IPS-18c (cell line): Measurements from ENCODE around the gene EPB41L1.

Experiments
- H3K4me3 ChIP-seq: 2 replicates; pipeline ENCODE4 v1.7.0; 2013; ENCODE audit warnings: low read depth, mild to moderate bottlenecking, low read length, moderate library complexity; ENCODE audit not compliant: insufficient read depth
- H3K9me3 ChIP-seq: one replicate; pipeline ENCODE4 v1.6.1; 2013; ENCODE audit warnings: mild to moderate bottlenecking, low read length, moderate library complexity; ENCODE audit not compliant: control insufficient read depth, insufficient read depth

The EPB41L1 gene

DNA sequence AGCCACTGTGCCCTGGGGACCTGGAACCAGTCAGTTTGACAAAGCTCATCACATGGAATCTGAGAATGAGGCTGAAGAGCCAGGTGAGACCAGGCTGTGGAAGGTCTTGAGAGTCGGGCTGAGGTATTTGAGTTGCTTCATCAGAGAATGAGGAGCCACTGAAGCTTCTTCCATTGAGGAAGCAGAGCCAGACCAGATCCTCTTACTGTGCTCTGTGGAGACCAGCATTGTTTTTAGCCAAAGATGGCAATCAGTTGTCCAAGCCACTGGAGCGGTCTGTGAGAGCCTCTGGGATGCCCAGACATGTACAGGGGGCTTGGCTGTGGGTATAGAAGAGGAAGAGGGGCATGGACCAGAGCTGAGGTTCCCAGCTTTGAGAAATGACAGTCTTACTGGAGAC is 6.1 kb upstream of the EPB41L1 start:
- Histone ChIP-seq H3K9me3 (peaks cover 2% of the 10 kb centered on the region), H3K4me3 (no peak overlapping the region)

DNA sequence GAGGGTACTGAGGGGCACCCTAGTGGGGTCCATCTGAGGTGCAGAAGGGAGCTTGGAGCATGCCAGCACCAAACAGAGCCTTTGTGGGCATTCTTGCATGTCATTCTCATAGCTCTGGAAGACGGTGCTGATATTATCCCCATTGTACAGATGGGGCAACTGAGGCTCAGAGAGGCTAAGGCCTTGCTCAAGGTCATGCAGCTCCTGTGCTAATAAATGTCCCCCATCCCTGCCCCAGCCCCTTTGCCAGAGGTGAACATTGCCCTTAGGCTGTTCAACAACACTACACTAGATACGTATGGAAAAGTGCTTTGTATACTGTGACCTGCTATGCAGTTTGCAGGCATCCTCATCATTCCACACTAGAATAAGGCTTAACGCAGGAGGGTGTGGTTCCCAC is 5.5 kb upstream of the EPB41L1 start:
- Histone ChIP-seq H3K4me3 (no peak overlapping the region), H3K9me3 (peaks cover 2% of the 10 kb centered on the region)

DNA sequence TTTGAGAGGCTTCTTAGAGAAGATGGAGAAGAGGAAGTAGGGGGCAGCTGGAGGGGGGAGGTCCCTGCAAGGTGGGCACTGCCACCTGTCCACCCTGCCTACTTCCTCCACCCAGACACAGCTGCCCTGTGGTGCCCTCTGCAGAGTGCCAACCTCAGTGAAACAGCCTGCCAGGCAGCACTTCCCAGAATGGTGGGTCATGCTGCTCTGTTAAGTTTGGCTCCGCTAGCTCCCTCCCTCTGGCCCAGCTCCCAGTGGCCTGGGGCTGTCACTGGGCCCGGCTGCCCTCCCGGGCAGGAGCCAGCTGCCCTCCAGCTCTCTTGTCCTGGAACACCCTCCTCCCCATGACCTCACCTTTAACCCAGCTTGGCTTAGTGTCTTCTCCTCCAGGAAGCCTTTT is 5.1 kb upstream of the EPB41L1 start:
- Histone ChIP-seq H3K4me3 (no peak overlapping the region), H3K9me3 (peaks cover 2% of the 10 kb centered on the region)

DNA sequence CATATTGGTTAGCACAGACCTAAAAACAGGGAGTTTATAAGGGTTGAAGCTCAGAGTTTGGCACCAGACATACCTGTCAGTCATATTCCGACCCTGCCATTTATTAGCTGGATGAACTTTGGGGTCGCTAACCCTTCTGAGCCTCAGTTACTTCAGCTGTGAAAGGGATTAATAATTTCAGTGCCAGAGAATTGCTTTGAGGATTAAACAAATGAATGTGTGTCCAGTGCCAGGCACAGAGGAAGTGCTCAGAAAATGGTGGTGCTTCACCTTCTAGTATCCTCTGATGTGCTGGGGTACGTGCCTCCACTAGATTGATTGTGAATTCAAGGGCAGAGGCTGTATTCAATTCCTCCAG is 4.1 kb upstream of the EPB41L1 start:
- peaks cover 2% of the 10 kb centered on the region for H3K9me3 ChIP-seq
- H3K4me3 ChIP-seq = no peak overlapping the region

DNA sequence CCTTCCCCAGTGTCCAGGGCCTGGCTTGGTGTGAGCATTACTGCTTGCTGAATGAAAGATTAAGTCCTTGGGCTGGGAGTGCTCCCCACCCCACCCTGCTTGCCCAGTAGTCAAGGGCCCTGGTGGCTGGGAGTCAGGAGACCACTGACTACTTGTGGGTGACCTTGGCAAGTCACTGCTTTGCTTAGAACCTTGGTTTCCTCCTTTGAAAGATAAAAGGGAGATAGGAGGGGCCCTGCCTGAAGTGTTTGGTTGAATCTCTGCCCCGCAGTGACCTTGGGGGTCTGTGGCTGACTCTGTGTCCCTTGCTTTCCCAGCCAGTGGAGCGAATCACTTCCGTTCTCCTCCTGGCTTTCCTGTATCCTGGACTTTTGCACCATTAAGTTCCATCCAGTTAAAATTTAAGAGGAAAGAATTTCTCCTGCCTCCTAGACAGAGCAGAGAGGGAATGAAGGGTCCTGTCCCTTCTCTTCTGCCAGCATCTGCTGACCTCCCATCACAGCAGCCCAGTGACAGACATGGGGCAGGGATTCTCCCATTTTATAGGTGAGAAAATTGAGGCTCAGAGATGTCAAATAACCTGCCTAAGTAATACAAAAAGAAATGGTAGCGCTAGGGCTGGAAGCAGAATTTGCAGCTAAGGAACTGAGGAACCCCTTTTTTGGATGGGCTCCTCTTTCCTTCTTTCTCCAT is 3.5 kb upstream of the EPB41L1 start:
- peaks cover 2% of the 10 kb centered on the region for H3K9me3 ChIP-seq
- no peak overlapping the region for H3K4me3 ChIP-seq

- Histone ChIP-seq H3K9me3 (peaks cover 2% of the 10 kb centered on the region), H3K4me3 (no peak overlapping the region)
Observed at GRCh38 chr20:36152261-36152660, 2.3 kb upstream of the EPB41L1 start.

GRCh38 chr20:36153204-36153603 is 1.3 kb upstream of the EPB41L1 start:
- H3K9me3 ChIP-seq = peaks cover 2% of the 10 kb centered on the region
- no peak overlapping the region for H3K4me3 ChIP-seq

GRCh38 chr20:36153736-36154699 is 522 bp upstream of the EPB41L1 start:
- Histone ChIP-seq H3K4me3 (peak overlapping the region; percentile 87), H3K9me3 (peaks cover 2% of the 10 kb centered on the region)

- Histone ChIP-seq H3K9me3 (peaks cover 2% of the 10 kb centered on the region), H3K4me3 (no peak overlapping the region; the same call in 1 of the 2 replicates)
Observed at GRCh38 chr20:36155629-36155971, 1.1 kb downstream of the EPB41L1 start.

DNA sequence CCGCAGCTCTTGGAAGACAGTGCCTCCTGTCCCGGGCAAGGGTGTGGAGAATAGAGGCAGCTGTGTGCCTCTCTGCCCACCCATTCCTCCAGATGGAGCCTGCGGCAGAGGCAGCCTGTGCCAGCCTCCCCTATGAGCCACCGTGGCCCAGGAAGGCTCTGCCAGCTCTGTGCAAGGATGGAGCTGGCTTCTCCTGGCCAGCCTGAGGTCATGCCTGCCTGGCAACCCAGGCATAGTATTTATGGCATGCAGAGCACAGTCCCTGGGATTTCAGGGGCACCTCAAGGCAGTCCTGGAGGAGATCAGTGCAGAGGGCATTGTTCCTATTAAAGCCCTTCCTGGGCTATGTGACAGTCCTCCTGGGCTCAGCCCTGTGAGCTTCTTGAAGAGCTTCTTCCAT is 1.5 kb downstream of the EPB41L1 start:
- peaks cover 2% of the 10 kb centered on the region for H3K9me3 ChIP-seq
- H3K4me3 ChIP-seq = no peak overlapping the region

- Histone ChIP-seq H3K9me3 (no peaks in the 10 kb centered on the region), H3K4me3 (no peak overlapping the region)
Observed at GRCh38 chr20:36157610-36158009, 3.1 kb downstream of the EPB41L1 start.

DNA sequence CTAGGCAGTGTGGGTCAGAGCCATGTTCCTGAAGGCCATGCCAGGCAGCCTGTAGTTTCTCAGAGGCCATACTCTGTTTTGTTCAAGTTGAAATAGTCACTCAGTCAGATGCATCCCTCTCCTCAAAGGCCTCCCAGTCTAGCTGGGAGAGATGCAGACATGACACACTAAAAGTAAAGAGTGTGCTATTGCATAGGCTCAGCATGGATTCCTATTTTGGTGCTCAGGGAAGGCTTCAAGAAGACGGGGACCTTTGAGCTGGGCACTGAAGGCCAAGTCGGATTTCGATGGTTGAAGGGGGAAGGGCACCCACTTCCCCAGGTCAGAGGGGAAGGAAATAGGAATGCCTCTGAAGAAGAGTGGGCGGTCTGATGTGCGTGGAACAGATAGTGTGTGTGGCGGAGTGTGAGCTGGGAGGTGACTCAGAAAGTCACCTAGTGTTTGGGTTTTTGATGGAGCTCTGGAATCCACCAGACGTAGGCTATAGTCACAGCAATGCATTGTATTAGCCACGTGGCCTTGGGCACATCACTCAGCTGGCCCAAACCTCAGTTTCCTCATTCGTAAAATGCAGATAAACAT is 3.7 kb downstream of the EPB41L1 start:
- no peaks in the 10 kb centered on the region for H3K9me3 ChIP-seq
- no peak overlapping the region for H3K4me3 ChIP-seq

DNA sequence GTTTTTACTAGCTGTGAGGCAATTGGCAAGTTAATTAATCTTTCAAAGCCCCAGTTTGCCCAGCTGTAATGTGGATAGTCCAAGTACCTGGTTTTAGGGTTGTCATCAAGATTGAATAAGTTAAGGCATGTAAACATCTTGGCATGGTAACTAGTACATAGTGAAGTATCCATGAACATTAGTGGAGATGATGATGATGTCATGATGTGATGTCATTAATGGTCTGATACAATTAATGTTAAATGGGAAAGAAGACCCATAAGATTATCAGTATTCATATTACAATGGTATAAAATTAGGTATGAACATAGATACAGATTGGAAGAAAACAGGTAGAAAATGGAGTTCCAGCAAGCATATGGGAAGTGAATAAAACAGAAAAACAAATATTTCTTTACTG is 5.3 kb downstream of the EPB41L1 start:
- no peak overlapping the region for H3K4me3 ChIP-seq
- no peaks in the 10 kb centered on the region for H3K9me3 ChIP-seq

DNA sequence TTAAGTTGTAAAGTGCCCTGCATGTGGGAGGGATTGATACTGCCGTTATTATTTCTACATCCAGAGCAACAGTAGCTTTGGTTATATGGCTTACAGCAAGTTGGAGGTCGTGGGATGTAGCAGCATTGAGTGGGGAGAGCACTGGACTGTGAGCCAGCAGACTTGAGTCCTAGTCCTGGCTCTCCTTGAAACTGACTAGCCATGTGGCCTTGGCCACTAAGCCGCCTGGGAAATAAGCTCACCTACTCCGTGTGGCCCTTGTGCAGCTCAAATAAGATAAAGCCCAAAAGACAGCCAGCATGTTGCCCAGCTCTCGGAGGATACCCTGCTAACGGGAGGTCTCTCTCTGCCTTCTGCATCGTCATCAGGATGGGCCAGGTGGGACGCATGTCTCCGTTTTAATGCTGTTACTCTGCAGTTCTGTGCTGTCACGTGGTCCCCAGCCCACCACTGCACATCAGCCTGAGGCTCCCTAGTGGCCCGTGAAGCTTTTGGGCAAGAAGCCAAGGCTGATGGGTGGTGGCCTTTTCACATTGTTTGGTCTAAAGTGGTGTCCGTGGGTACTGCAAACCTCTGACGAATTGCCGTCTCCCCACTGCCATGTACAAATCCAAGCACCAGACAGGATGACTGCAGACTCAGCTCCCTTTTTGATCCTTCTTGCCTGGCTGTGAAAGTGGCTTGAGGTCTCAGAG is 7.9 kb downstream of the EPB41L1 start:
- Histone ChIP-seq H3K4me3 (no peak overlapping the region), H3K9me3 (no peaks in the 10 kb centered on the region)

DNA sequence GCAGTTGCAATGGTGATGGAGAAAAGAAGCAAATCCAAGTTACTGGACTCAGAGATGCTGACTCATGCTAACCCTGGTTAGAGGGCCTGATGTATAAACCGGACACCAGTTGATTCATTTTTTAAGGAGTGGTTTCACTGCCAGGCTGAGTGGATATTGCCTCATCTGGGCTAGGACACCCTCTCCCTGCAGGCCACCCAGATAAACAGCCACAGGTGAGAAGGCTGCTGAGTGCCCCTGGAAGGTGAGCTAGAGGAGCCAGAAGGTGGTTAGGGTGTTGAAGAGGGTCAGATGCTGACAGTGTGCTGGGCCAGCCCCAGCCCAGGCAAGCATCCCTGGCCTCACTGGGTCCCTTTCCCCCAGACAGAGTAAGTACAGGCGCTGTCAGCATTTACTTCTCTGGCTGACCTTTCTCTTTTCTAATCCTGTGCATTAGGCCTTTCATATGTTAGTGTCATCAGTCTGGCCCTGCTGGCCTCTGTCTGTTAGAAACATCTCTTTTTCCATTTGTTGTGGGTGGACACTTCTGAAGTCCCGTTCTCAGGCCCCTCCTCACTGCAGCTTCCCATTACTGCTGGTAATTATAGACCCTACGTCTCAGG is 13.5 kb downstream of the EPB41L1 start:
- Histone ChIP-seq H3K4me3 (no peak overlapping the region), H3K9me3 (peaks cover 2% of the 10 kb centered on the region)

GRCh38 chr20:36170542-36171215 is 16.1 kb downstream of the EPB41L1 start:
- Histone ChIP-seq H3K9me3 (peaks cover 2% of the 10 kb centered on the region), H3K4me3 (no peak overlapping the region)
